ENCODE measurements around the gene SRSF7.

DNA sequence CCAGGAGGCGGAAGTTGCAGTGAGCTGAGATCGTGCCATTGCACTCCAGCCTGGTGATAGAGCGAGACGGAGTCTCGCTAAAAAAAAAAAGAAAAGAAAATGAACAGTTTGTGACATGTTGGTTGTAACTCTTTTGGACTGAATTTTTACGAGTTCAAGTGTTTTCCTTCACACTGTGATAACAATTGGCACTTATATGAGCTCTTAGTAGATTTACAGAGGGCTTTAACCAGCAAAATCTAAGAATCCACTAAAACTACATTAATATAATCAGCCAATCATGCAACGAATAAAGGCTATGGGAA lies 24.7 kb upstream of the SRSF7 start:
- TF ChIP-seq, protein P1, sequence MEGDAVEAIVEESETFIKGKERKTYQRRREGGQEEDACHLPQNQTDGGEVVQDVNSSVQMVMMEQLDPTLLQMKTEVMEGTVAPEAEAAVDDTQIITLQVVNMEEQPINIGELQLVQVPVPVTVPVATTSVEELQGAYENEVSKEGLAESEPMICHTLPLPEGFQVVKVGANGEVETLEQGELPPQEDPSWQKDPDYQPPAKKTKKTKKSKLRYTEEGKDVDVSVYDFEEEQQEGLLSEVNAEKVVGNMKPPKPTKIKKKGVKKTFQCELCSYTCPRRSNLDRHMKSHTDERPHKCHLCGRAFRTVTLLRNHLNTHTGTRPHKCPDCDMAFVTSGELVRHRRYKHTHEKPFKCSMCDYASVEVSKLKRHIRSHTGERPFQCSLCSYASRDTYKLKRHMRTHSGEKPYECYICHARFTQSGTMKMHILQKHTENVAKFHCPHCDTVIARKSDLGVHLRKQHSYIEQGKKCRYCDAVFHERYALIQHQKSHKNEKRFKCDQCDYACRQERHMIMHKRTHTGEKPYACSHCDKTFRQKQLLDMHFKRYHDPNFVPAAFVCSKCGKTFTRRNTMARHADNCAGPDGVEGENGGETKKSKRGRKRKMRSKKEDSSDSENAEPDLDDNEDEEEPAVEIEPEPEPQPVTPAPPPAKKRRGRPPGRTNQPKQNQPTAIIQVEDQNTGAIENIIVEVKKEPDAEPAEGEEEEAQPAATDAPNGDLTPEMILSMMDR (IDR thresholded peaks at IDR 0.05): no peak
- TF ChIP-seq, protein P2, sequence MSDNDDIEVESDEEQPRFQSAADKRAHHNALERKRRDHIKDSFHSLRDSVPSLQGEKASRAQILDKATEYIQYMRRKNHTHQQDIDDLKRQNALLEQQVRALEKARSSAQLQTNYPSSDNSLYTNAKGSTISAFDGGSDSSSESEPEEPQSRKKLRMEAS (CRISPR knock-in tag; IDR thresholded peaks at IDR 0.05): no peak
- no peak for TF ChIP-seq CBFB (CRISPR knock-in tag; IDR thresholded peaks at IDR 0.05; ENCODE audit: low read depth)
- TF ChIP-seq, protein P3, sequence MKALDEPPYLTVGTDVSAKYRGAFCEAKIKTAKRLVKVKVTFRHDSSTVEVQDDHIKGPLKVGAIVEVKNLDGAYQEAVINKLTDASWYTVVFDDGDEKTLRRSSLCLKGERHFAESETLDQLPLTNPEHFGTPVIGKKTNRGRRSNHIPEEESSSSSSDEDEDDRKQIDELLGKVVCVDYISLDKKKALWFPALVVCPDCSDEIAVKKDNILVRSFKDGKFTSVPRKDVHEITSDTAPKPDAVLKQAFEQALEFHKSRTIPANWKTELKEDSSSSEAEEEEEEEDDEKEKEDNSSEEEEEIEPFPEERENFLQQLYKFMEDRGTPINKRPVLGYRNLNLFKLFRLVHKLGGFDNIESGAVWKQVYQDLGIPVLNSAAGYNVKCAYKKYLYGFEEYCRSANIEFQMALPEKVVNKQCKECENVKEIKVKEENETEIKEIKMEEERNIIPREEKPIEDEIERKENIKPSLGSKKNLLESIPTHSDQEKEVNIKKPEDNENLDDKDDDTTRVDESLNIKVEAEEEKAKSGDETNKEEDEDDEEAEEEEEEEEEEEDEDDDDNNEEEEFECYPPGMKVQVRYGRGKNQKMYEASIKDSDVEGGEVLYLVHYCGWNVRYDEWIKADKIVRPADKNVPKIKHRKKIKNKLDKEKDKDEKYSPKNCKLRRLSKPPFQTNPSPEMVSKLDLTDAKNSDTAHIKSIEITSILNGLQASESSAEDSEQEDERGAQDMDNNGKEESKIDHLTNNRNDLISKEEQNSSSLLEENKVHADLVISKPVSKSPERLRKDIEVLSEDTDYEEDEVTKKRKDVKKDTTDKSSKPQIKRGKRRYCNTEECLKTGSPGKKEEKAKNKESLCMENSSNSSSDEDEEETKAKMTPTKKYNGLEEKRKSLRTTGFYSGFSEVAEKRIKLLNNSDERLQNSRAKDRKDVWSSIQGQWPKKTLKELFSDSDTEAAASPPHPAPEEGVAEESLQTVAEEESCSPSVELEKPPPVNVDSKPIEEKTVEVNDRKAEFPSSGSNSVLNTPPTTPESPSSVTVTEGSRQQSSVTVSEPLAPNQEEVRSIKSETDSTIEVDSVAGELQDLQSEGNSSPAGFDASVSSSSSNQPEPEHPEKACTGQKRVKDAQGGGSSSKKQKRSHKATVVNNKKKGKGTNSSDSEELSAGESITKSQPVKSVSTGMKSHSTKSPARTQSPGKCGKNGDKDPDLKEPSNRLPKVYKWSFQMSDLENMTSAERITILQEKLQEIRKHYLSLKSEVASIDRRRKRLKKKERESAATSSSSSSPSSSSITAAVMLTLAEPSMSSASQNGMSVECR (CRISPR knock-in tag; IDR thresholded peaks at IDR 0.05; ENCODE audit: borderline replicate concordance): no peak

Measured in WTC11 (cell line).